GM18498 (cell line): ENCODE measurements around the gene TRABD2B.

Source experiments
- ATAC-seq: cut with Tn5 transposase; IDR thresholded peaks from one replicate; pipeline ENCODE4 v1.9.1; 2021; ENCODE audit warnings: mild to moderate bottlenecking, moderate library complexity; ENCODE audit not compliant: unreplicated experiment

Gene TRABD2B

DNA sequence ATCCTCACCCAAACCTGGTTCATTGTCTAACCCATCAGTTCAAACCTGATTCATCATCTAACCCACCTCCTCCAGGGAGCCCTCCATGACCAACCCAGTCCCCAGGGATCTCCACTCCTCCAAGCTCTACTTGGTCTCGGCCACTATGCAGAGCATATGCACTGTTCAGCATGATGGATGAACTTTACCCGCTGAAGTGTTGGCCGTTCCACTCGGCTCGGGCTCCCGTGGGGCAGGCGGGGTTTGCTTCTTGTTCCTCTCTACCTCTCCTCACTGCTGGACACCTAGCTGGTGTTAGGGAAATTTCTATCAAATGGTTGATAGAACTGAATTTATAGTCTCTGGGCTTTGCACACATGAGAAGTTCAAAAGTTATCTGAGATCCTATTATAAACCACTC lies 111.0 kb downstream of the TRABD2B start:
- ATAC-seq: no peak

DNA sequence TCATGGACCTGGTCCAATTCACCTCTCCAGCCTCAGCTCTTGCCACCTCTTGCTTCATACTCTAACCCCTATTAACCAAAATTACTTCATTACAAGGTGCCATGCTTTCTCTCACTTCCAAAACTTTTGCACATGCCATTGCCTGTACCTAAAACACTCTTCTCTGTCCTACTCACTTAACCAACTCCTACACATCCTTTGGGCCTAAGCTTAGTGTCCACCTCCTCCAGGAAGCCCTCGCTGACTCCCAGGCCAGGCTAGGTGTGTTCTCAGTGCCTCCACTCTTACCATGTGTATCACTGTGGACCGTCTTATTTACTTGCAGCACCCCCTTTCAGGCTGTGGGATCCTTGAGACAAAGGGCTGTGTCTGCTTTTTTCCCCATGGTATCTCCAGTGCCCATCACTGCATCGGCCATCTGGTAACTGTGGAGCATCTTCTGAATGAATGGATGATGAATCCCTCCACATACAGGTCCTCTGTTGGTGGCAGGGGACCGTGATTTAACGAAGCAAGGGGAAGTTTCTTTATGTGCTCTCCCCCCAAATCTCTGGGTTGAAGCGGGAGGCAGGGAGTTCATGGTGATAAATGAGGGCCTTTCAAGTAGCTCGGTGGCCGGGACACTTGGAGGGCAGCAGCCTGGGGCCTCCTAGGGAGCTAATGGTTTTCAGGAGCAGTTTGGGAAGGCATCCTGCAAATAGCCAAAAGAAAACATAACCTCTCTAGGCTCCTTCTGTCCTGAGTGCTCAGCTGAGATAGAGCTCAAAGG lies 111.9 kb downstream of the TRABD2B start:
- ATAC-seq: no peak

DNA sequence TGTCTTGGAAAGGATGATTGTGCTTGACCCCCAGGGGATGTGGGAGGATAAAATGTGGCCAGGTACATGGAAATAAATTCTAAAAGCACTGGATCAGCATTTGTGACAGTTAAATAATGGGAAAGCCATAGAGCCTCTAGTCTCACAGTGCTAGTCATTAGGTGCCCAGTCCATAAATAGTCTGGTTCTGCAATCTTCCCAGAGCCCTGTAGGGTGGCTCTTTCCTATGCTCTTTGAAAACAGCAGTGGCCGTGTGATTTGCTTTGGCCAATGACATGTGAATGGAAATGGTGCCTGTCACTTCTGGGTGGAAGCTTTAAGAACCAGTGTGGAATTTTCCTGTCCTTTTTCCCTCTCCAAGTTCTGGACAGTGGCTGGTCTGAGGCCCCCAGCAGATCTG lies 113.2 kb downstream of the TRABD2B start:
- ATAC-seq: no peak

DNA sequence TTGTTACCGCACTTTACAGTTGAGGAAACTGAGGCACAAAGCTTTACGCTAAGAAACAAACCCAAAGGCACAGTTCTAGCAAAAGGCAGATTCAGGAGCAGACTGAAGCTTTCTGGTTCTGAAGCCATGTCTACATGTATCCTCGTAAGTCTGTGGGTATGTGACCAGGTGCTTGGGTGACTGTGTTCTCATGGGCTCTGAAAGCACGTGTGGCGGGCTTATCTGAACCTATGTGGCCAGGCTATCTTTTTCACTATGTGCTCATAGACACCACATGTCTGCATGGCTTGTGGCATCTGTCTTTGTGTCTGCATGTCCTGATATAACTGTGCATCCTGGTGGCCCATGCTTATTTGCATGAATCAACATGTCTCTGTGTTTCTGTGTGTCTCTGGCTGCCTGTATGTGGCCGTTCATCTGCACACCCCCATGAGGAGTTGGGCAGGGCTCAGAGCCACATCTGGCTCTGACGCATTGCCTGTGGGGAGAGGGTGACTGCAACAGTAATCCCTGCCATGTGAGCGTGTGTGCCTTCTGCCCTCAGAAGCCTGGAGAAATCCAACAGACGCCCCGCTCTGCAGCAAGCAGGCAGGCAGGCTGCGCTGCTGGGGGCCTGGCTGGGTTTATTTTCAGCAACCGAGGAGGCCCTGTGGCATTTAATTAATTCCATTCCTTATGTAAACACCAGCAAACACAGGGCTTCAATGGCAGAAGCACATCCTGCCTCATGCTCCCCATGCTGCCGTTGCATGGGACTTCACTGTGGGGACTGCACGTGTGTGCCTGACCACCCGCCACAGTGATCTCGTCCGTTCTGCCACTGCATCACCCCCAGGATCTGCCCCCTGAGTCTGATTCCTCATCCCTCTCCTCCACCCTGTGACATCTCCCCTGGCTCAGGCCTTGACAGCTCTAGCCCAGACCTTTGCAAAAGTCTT lies 115.4 kb downstream of the TRABD2B start:
- no peak for ATAC-seq

DNA sequence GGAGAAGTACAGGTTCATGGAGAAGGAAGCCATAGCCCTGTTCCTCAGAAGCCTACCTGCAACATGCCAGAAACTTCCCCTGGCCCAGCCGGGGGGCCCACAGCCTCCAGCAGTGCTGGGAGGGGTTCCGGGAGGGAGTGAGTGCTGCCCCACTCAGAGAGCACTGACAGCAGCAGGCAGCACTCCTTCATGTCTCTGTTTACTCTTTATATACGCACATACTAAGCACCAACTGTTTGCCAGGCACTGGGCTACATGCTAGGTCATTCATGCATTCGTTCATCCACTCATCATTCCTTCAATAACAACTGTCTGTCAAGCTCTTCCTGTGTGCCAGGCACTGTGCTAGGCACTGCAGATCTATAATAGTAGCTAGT lies 120.6 kb downstream of the TRABD2B start:
- ATAC-seq: no peak

DNA sequence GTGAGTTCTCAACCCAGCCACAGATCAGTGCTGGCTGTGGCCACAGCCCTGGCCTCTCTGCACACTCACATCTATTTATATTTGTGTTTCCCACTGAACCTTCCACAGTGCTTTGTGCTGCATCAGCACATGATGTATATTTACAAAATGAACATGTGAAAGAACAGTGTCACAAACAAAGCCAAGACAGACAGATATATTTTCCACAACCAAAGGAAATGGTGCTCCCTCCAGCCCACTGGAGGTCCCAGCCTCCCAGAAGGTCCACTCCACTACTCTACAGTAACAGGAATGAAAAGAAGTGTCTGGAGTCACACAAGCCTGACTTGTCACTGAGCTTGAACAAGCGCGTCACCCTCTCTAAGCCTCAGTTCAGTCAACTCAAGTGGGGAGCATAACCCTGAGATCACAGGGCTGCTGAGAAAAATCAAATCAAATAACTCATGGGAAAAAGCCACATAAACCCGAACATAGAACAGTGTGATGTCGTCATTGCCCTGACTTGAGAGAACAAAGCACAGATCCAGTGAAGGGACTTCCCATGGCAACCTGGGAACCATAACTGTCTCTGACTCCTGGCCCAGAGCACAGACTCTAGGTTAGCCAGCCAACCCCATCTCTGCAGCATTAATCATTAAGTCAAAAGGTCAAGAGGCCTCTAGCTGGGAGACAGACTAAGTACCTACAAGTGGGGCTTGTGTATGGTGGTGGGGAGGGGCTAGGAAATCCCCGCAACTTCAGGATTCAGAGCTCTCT lies 121.2 kb downstream of the TRABD2B start:
- no peak for ATAC-seq

DNA sequence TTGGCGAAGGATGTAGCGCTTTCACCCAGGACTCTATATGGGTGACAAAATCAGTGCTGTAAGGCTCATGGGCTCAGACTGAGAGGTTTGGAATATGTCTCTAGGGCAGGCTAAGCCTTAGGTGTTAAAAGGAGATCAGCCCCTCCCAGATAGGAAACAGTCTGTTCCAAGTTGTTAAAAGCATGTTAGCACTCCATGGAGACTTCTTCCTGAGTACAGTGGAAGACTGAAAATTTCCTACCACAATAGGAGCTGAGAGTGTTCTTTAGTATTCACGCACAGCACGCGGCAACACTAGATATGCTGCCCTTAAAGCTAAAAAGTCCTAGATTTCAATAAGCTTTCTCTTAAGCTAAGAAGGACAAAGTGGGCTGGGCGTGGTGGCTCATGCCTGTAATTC lies 122.1 kb downstream of the TRABD2B start:
- ATAC-seq: no peak

DNA sequence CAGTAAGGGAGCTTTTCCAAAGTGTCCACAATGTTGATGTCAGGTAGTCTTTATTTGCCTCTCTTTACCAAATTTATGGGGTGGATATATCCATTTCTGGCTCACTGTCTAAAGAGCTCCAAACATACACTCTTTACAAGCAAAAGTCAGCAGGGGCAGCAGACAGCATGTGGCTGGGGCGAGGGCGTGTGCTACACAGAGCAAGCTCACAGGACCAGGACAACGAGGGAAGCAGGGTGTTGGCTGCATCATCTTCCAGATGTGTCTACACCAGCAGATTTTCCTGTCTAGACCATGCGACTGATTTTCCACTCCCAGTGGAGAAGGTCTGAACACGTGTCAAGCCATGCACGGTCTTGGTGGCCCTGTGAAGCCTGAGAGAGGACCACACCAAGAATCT lies 123.8 kb downstream of the TRABD2B start:
- ATAC-seq: no peak

DNA sequence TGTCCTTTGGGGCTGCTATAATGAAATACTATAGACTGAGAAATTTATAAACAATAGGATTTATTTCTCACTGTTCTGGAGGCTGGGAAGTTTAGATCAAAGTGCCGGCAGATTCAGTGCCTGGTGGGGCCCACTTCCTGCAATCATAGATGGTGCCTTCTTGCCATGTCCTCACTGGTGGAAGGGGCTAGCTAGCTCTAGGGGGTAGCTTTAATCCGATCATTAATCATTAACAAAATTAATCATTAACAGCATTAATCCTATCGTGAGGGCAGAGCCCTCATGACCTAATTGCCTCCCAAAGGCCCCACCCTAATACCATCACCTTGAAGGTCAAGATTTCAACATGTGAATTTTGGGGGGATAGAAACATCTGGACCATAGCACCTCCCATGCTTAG lies 124.3 kb downstream of the TRABD2B start:
- no peak for ATAC-seq

DNA sequence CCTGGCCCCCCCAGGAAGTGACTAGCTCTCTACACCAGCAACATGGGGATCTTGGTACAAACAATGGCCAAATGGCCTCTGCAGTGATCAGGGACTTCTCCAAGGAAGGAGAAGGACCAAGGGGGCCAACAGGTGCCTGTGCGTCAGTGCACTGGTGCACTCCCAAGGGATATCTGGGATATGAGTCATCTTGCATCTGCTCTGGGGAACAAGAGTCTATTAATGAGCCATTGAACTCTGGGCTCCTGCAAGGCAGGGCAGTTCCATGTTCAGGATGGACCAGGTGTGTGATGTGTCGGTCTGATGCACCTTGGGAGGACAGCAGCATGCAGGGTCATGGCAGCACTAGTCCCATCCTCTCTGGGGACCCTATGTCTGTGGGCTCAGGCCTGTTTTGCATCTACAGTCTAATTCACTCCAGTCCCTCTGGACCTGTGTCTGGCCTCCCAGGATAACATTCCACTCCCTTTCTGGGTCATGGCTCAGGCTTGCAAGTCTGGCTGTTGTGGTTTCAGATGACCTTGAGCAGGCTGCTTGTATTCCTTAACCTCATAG lies 125.3 kb downstream of the TRABD2B start:
- no peak for ATAC-seq

DNA sequence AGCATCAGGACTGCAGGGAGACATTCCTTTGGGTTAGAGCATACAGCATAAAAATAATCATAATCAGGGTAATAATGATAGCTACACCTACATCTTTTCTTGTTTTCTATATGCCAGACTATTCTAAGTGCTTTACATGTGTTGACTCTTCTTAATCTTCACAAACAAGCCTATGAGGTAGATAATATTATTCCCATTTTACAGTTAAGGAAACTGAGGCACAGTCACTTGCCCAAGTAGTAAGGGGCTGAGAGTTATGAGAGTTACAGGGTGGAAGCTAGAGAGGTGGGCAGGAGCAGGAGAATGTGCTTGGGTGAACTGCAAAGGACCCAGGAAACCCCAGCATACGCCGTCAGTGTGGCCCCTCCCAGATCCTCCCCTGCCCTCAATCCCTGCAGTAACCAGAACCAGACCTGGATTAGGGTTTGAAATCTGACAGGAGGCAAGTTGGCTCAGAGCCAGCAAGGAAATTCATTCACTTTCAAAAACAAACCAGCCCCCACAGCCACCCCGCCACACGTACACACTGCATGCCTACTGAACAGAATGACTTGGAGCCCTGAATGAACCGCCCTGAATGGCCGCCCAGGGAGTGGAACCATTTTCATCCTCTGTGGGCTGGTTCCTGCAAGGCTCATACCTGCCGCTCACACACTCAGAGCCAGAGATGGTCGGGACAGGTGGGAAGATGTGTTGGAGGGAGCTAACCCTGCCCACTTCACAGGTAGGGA lies 126.1 kb downstream of the TRABD2B start:
- ATAC-seq: no peak

DNA sequence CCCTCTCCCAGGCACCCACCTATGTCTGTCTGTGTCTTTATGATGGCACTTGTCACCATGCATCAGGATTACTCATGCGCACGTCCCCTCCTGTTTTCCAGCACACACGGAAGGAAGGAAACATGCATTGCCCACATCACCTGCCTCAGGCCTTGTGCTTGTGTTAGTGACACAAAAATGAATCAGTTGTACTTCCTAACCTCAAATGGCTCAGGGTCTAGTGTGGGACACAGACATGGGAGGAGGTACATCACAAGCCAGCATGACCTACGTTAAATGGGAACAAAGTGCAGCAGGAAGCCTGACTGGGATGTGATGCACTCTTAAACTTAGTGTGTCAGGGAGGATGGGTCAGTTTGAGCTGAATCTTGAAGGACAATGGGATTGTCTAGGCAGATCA lies 126.7 kb downstream of the TRABD2B start:
- ATAC-seq: no peak

DNA sequence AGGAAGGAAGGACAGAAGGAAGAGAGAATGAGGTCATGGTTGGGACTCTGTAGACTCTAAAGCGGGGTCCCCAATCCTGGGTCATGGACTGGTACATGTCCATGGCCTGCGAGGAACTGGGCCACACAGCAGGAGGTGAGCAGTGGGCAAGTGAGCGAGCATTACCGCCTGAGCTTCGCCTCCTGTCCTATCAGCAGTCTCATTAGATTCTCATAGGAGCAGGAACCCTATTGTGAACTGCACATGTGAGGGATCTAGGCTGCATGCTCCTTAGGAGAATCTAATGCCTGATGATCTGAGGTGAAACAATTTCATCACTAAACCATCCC lies 128.9 kb downstream of the TRABD2B start:
- ATAC-seq: no peak

DNA sequence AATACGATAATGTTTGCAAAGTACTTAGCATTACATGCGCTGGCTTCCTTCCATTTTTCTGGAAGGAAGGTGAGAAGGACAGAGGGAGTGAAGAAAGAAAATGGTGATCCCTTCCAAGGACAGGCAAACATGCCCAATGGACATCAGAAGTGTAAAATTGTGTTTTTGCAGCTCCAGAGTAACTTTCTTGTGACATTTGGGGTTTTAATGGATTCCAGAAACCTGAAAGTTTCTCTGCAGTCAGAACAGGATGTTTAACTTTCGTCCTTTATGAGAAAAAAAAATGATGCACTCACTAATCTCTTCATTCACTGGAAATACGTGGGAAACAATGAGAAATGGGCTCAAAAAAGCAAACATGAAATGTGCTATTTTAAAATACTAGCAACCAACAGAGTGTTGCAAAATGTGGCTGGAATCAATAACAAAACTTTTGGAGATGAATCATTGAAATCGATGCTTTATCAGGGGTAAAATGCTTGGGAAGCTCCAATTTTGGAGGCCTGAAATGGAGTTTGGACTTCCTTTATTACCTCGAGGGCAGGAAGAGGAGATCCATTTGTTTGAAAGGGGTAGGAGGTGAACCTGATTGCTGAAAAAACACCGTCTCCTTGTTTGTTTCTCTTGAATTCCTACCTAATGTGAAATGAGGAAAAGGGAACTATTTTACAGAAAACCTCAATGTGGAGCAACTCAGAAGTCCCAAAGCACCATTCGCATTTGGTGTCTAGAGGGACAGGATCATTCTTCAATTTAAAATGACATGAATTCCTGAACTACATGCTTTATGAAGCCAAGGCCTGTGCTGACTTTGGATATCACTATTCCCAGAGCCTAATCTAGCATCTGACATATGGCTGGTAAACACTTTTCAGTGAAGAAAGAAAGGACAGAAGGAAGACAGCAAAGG lies 129.5 kb downstream of the TRABD2B start:
- ATAC-seq: no peak

DNA sequence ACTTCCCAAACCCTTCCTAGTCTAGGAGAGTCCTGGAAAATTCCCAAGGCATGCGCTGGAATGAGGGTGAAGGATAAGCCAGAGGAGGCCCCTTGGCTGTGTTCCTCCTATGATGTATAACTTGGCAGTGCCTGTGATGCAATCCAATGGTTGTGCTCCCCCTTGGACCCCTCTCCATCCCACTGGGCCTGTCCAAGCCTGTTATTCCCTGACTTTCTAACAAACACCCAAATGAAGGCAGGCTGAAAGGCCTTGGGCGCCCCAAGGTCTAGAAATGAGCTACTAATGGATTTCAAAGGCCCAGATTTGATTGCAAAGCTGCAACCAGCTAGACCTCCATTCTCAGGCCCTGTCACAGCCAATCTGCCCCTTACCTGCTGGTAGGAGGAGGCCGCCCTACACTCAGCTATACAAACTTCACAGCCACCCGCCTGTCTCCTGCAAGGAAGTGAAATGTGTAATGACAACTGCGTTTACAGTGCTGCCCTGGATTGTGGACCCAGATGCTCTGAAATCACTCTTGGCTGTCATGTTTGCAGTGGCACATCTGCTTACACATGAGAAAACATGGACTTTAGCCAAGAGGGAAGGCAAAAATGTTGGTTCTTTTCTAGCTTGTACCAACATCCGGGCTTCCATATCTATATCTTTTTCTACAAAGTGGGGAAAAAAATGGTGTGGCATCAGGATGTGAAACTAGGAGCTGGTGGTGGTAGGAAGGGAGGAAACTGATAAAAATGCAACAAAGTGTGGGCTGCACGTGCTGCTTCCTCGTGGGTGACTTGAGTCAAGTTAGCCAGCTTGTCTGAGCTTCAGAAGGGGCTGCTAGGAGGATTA lies 130.4 kb downstream of the TRABD2B start:
- ATAC-seq: no peak

DNA sequence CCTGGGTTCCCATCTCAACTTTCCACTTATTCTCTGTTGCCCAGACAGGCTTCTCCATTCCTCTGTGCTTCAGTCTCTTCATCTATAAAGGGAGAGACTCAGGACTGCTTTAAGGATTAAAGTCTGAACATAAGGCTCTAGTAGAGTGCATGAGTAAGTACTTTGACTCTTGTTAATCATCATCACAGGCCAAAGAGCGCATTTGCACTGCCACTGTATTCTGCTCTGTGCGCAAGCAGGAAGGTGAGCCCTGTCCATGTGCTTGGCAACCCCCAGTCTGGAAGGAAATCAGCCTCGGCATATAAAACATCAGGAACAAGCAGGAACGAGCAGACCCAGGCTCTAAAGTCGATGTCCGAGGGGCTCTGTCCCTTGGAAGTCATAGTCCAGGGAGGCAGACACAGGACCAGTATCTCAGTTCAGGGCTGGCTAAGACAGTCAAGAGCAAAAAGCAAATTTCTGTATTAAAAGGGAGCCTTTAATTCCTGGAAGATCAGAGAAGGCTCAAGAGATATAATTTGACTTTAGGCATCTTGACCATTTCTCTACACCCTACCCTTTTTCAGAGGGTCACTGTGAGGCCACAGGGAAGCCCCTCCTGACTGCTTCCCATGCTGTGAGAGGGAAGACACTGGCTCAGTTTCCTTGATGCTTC lies 131.2 kb downstream of the TRABD2B start:
- no peak for ATAC-seq

DNA sequence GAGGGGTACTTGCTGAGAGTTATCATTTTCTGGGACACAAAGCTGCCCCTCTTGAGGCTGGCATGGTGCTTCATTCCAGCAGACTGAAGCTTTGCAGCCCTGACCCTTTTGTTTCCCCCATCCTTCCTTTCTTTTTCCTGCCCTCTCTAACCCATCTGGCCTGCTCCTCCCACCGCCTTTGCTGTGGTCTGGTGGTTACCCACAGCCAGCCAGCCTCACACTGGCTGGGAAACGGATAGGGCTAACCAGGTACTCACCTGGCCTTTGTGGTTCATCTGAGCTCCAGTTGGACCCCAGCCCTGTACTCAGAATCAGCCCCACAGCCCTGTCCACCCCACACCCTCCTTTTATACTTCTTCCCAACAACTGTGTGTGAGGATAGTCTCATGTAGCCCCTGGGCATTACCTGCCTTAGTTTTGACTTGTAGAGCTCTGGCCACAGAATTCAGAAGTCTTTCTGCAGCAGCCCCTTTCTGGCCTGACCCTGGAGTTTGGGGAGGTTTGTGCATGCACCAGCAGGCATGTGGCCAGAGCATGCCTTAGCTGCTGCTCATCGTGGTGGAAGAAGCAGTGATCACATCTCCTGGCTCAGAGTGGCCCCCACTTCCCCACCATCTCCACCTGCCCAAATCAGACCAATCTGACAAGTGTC lies 138.0 kb downstream of the TRABD2B start:
- ATAC-seq: no peak

DNA sequence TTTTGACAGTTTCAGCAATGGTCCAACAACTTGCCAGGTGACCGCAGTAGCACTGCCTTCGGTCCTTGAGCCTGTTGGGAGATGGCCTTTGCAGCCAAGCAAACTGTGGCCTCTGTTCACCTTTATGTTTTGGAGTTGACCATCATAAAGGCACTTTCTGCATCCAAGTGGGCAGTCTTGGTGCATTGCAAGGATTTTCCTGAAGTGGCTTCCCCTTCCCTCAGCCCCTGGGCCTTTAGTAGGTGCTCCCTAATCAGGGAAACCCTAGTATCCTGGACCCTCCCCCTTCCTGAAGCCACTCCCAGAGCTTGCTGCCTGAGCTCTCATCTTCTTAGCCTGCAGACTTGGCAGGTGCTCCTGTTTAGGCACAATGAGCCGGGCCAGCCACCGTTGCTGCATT lies 140.2 kb downstream of the TRABD2B start:
- ATAC-seq: no peak
